PFSK-1 (cell line): ENCODE data around the gene BAIAP2L1.

Experiments used
- FOXP2 ChIP-seq: optimal IDR thresholded peaks from 2 replicates; pipeline ENCODE3; 2011; ENCODE audit warnings: borderline replicate concordance, control low read depth, inconsistent platforms; ENCODE audit not compliant: insufficient read depth; ENCODE audit errors: extremely low read length, extremely low read depth
- POLR2AphosphoS5 ChIP-seq: IDR thresholded peaks from 2 replicates; pipeline ENCODE4 v1.6.1; 2012; ENCODE audit warnings: low read depth, mild to moderate bottlenecking, control low read depth, low read length, moderate library complexity
- SIN3A ChIP-seq: IDR thresholded peaks from 2 replicates; pipeline ENCODE4 v1.6.1; 2012; ENCODE audit warnings: mild to moderate bottlenecking, low read length, moderate library complexity, borderline replicate concordance; ENCODE audit not compliant: insufficient read depth
- TAF1 ChIP-seq: IDR thresholded peaks from 2 replicates; pipeline ENCODE4 v1.6.1; 2012; ENCODE audit warnings: low read length, control low read depth, borderline replicate concordance; ENCODE audit not compliant: insufficient read depth
- TF ChIP-seq, protein P1 (sequence below), 2 experiments: IDR thresholded peaks; 2 replicates each; pipeline versions ENCODE4 v1.6.1 to v1.8.0; 2011 to 2012; ENCODE audit warnings: low read depth in 2 of 2, low read length in 2 of 2, control low read depth in 1 of 2, inconsistent platforms in 1 of 2, mild to moderate bottlenecking in 1 of 2, moderate library complexity in 1 of 2; ENCODE audit not compliant: insufficient read depth in 1 of 2

Gene BAIAP2L1

DNA sequence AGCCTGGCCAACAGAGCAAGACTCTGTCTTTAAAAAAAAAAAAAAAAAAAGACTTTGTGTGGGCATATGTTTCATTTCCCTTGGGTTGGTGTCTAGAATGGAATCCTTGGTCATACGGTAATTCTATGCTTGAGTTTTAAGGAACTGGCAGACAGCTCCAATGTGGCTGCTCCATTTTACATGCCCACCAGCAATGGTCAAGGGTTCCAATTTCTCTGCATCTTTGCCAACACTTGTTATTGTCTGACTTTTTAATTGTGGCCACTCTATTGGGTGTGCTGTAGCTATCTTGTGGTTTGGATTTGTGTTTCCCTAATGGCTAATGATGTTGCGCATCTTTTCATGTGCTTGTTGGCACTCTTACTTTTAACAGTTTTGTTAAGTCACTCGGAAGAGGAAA lies 61.8 kb downstream of the BAIAP2L1 start:
- TF ChIP-seq POLR2AphosphoS5 = no peak
- no peak for TF ChIP-seq SIN3A
- TF ChIP-seq FOXP2 = no peak
- TF ChIP-seq, protein P1, sequence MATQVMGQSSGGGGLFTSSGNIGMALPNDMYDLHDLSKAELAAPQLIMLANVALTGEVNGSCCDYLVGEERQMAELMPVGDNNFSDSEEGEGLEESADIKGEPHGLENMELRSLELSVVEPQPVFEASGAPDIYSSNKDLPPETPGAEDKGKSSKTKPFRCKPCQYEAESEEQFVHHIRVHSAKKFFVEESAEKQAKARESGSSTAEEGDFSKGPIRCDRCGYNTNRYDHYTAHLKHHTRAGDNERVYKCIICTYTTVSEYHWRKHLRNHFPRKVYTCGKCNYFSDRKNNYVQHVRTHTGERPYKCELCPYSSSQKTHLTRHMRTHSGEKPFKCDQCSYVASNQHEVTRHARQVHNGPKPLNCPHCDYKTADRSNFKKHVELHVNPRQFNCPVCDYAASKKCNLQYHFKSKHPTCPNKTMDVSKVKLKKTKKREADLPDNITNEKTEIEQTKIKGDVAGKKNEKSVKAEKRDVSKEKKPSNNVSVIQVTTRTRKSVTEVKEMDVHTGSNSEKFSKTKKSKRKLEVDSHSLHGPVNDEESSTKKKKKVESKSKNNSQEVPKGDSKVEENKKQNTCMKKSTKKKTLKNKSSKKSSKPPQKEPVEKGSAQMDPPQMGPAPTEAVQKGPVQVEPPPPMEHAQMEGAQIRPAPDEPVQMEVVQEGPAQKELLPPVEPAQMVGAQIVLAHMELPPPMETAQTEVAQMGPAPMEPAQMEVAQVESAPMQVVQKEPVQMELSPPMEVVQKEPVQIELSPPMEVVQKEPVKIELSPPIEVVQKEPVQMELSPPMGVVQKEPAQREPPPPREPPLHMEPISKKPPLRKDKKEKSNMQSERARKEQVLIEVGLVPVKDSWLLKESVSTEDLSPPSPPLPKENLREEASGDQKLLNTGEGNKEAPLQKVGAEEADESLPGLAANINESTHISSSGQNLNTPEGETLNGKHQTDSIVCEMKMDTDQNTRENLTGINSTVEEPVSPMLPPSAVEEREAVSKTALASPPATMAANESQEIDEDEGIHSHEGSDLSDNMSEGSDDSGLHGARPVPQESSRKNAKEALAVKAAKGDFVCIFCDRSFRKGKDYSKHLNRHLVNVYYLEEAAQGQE (IDR thresholded peaks at IDR 0.05; ENCODE audit: insufficient read depth in 1 of 2, low read depth in 2 of 2, low read length in 2 of 2) = no peak
- TF ChIP-seq TAF1 = no peak

DNA sequence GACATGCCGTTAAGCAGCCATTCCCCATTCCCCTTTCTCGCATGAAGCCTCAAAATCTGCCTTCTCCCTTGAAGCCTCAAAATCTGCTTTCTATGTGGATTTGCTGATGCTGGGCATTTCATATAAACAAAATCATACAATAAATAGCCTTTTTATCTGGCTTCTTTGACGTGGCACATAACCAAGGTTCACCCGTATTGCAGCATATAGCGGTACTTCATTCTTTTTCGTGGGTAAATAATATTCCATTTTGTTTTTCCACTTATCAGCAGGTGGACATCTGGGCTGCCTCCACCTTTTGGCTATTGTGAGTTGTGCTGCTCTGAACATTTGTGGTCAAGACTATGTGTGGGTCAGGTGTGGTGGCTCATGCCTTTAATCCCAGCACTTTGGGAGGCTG lies 62.4 kb downstream of the BAIAP2L1 start:
- TF ChIP-seq FOXP2 (no peak), TAF1 (no peak), SIN3A (no peak), POLR2AphosphoS5 (no peak)
- TF ChIP-seq, protein P1 (IDR thresholded peaks at IDR 0.05; ENCODE audit: insufficient read depth in 1 of 2, low read depth in 2 of 2, low read length in 2 of 2) = no peak

DNA sequence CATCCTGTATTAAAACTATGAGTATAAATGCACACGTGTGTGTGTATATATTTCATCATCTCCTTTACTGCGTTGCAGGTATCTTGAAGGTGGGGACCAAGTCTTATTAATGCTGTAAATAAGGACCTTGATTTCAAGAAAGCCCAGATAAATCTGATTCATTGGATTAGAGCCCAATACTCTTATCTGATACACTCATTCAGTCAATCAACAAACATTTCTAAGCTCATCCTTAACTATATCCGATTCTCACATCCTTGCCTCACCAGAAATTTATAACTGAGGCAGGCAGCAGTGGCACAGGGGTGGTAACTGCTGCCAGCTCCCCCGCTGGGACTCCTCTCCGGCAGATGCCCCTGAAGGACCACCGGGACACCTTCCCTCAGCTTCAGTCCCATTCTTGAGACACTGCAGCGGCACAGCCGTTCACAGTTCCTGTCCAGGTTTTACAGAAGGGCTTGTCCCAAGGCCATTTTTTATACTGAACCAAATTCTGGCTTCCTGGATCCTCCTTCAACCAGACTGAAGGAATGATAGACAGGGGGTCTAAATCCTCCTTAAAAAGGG lies 65.4 kb downstream of the BAIAP2L1 start:
- TF ChIP-seq FOXP2 (no peak), SIN3A (no peak), TAF1 (no peak), POLR2AphosphoS5 (no peak)
- TF ChIP-seq, protein P1 (IDR thresholded peaks at IDR 0.05; ENCODE audit: insufficient read depth in 1 of 2, low read depth in 2 of 2, low read length in 2 of 2) = no peak

DNA sequence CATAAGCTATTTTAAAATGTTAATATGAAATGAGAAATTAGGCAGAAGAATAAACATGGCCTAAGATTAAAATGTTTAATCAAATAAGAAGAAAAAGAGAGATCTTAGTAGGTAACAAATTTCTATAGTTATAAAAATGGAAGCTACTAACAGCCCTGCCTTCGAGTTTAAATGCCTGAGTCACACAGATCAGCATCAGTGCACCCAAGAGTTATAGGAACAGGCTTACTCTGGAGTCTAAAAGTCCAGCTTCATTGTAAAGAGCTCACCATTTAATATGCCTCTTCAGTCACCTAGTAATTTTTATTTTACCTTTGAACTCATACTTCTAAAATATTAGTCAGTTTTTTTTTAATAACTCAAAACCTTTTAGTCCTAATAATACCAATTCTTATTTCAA lies 66.8 kb downstream of the BAIAP2L1 start:
- TF ChIP-seq SIN3A (no peak), POLR2AphosphoS5 (no peak), FOXP2 (no peak), TAF1 (no peak)
- TF ChIP-seq, protein P1 (IDR thresholded peaks at IDR 0.05; ENCODE audit: insufficient read depth in 1 of 2, low read depth in 2 of 2, low read length in 2 of 2) = no peak

DNA sequence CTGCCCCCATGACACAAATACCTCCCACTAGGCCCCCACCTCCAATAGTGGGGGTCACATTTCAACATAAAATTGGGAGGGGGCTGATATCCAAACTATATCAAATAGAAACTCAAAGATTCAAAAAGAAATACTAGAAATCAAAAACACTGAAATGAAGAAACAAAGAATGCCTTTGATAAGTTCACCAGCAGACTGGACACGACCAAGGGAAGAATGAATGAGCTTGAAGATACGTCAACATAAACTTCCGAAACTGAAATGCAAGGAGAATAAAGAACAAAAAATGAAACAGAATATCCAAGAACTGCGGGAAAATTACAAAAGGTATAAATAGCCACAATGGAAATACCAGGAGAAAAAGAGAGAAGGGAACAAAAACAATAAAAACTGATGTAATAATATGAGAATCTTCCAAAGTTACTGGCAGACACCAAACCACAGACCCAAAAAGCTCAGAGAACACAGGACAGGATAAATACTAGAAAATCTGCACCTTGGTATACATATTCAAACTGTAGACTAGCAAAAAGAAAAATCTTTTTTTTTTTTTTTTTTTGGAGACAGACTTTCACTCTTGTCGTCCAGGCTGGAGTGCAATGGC lies 69.9 kb downstream of the BAIAP2L1 start:
- no peak for TF ChIP-seq FOXP2
- TF ChIP-seq SIN3A = no peak
- no peak for TF ChIP-seq POLR2AphosphoS5
- no peak for TF ChIP-seq TAF1
- TF ChIP-seq, protein P1 (IDR thresholded peaks at IDR 0.05; ENCODE audit: insufficient read depth in 1 of 2, low read depth in 2 of 2, low read length in 2 of 2) = no peak
